Endothelial cell of umbilical vein (primary cell): ENCODE data around the gene CYP3A5.

Experiments used
- EZH2 ChIP-seq: IDR thresholded peaks from 2 replicates; pipeline ENCODE4 v1.6.1; 2012; ENCODE audit warnings: borderline replicate concordance, low read depth, mild to moderate bottlenecking, moderate library complexity, low read length, inconsistent platforms; ENCODE audit not compliant: severe bottlenecking
- JUN ChIP-seq: IDR thresholded peaks from 2 replicates; pipeline ENCODE4 v1.6.1; 2011; ENCODE audit warnings: borderline replicate concordance, low read depth; ENCODE audit not compliant: insufficient read length, insufficient read depth
- POLR2A ChIP-seq: IDR thresholded peaks from 2 replicates; pipeline ENCODE4 v1.6.1; 2012; ENCODE audit warnings: low read depth, mild to moderate bottlenecking, control low read depth, low read length
- TF ChIP-seq, protein P1 (sequence below), 2 donors: IDR thresholded peaks; 1 replicate in 1 of 2; 2 replicates in 1 of 2; pipeline ENCODE4 v1.5.1; 2011; ENCODE audit warnings: low read length in 2 of 2, mild to moderate bottlenecking in 2 of 2, moderate library complexity in 2 of 2, control low read depth in 1 of 2, inconsistent platforms in 1 of 2, low read depth in 1 of 2; ENCODE audit not compliant: insufficient read depth in 1 of 2; ENCODE audit errors: extremely low read depth in 1 of 2

DNA sequence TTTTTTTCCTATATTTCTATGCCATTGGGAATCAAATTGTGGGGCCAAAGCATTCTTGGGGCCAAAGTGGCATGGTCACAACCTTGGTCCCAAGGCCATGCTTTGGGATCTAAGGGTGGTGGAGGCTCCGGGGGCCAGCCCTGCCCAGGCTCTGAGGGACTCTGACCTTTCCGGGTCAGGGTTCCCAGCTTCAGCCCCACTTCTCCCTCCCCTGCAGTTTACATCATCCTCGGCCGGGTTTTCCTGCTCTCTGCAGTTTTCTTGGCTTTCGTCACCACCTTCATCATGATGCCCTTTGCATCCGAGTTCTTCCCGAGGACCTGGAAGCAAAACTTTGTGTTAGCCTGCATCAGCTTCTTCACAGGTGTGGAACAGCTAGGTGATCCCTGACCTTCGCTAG is 73.3 kb downstream of the CYP3A5 start:
- TF ChIP-seq, protein P1, sequence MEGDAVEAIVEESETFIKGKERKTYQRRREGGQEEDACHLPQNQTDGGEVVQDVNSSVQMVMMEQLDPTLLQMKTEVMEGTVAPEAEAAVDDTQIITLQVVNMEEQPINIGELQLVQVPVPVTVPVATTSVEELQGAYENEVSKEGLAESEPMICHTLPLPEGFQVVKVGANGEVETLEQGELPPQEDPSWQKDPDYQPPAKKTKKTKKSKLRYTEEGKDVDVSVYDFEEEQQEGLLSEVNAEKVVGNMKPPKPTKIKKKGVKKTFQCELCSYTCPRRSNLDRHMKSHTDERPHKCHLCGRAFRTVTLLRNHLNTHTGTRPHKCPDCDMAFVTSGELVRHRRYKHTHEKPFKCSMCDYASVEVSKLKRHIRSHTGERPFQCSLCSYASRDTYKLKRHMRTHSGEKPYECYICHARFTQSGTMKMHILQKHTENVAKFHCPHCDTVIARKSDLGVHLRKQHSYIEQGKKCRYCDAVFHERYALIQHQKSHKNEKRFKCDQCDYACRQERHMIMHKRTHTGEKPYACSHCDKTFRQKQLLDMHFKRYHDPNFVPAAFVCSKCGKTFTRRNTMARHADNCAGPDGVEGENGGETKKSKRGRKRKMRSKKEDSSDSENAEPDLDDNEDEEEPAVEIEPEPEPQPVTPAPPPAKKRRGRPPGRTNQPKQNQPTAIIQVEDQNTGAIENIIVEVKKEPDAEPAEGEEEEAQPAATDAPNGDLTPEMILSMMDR (IDR thresholded peaks at IDR 0.05; ENCODE audit: extremely low read depth in 1 of 2, insufficient read depth in 1 of 2, low read depth in 1 of 2, low read length in 2 of 2) = no peak
- TF ChIP-seq POLR2A (no peak), EZH2 (no peak), JUN (no peak)
